ENCODE data around the gene PLCL1.

The PLCL1 gene

DNA sequence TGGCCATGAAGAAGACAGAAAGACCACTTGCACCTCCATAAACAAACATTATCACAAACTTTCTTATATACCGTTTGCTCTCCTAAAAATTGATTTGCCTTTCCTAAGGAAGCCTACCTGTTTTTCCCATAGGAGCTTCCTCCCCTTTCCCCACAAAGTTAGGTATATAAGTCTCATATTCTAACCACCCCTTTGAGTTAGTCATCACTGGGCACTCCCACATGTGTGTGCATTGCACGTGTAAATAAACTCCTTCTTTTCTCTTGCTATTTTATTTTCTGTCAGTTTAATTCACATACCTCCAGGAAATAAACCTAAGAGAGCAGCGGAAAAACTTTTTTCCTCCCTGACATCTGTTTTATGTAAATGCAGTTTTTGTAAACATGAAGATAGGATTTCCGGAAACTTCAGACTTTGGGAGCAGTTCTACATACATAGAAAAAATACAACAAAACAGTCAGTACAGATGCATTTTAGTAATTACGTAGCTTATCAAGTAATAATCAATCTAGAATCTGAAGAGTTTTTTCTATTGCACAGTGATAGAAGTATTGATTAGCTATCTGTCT is 46.6 kb downstream of the PLCL1 start:
- TF ChIP-seq ZNF8 (CRISPR knock-in tag; IDR thresholded peaks at IDR 0.05) (no peak), ZFP3 (CRISPR knock-in tag; IDR thresholded peaks at IDR 0.05) (no peak), OSR1 (CRISPR knock-in tag; IDR thresholded peaks at IDR 0.05) (no peak), CSRNP3 (CRISPR knock-in tag; IDR thresholded peaks at IDR 0.05) (no peak), TSHZ2 (CRISPR knock-in tag; IDR thresholded peaks at IDR 0.05) (no peak), CSDC2 (CRISPR knock-in tag; IDR thresholded peaks at IDR 0.05) (no peak), ESRRG (CRISPR knock-in tag; IDR thresholded peaks at IDR 0.05) (no peak), GLIS3 (CRISPR knock-in tag; IDR thresholded peaks at IDR 0.05) (no peak), ARNTL (CRISPR knock-in tag; IDR thresholded peaks at IDR 0.05; ENCODE audit: borderline replicate concordance, low read depth) (no peak), TCF4 (CRISPR knock-in tag; IDR thresholded peaks at IDR 0.05; ENCODE audit: borderline replicate concordance) (no peak), TOX (CRISPR knock-in tag; IDR thresholded peaks at IDR 0.05; ENCODE audit: borderline replicate concordance) (no peak), ZNF565 (CRISPR knock-in tag; conservative IDR thresholded peaks at IDR 0.05; ENCODE audit: low read depth) (no peak)
- TF ChIP-seq, protein P1, sequence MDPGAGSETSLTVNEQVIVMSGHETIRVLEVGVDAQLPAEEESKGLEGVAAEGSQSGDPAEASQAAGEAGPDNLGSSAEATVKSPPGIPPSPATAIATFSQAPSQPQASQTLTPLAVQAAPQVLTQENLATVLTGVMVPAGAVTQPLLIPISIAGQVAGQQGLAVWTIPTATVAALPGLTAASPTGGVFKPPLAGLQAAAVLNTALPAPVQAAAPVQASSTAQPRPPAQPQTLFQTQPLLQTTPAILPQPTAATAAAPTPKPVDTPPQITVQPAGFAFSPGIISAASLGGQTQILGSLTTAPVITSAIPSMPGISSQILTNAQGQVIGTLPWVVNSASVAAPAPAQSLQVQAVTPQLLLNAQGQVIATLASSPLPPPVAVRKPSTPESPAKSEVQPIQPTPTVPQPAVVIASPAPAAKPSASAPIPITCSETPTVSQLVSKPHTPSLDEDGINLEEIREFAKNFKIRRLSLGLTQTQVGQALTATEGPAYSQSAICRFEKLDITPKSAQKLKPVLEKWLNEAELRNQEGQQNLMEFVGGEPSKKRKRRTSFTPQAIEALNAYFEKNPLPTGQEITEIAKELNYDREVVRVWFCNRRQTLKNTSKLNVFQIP (CRISPR knock-in tag; IDR thresholded peaks at IDR 0.05; ENCODE audit: borderline replicate concordance, low read depth), result no peak
- peak; percentile 37; the same call in 2 of the 3 replicates for ATAC-seq

GRCh38 chr2:197851451-197851850 is 47.1 kb downstream of the PLCL1 start:
- ATAC-seq, result peak; percentile 51
- TF ChIP-seq GLIS3 (CRISPR knock-in tag; IDR thresholded peaks at IDR 0.05), result no peak
- TF ChIP-seq ISL1 (CRISPR knock-in tag; IDR thresholded peaks at IDR 0.05), result no peak
- no peak for TF ChIP-seq SNAI2 (CRISPR knock-in tag; IDR thresholded peaks at IDR 0.05)
- no peak for TF ChIP-seq OSR1 (CRISPR knock-in tag; IDR thresholded peaks at IDR 0.05)
- TF ChIP-seq CSDC2 (CRISPR knock-in tag; IDR thresholded peaks at IDR 0.05), result no peak
- TF ChIP-seq ZC3H10 (CRISPR knock-in tag; IDR thresholded peaks at IDR 0.05), result no peak
- no peak for TF ChIP-seq BACH2 (CRISPR knock-in tag; IDR thresholded peaks at IDR 0.05; ENCODE audit: borderline replicate concordance)
- TF ChIP-seq ZFP3 (CRISPR knock-in tag; IDR thresholded peaks at IDR 0.05), result no peak
- TF ChIP-seq, protein P1 (CRISPR knock-in tag; IDR thresholded peaks at IDR 0.05; ENCODE audit: borderline replicate concordance, low read depth), result no peak
- no peak for TF ChIP-seq ZNF565 (CRISPR knock-in tag; conservative IDR thresholded peaks at IDR 0.05; ENCODE audit: low read depth)
- no peak for TF ChIP-seq CSRNP3 (CRISPR knock-in tag; IDR thresholded peaks at IDR 0.05)
- no peak for TF ChIP-seq TOX (CRISPR knock-in tag; IDR thresholded peaks at IDR 0.05; ENCODE audit: borderline replicate concordance)
- TF ChIP-seq ESRRG (CRISPR knock-in tag; IDR thresholded peaks at IDR 0.05), result no peak
- no peak for TF ChIP-seq RARB (CRISPR knock-in tag; IDR thresholded peaks at IDR 0.05)
- no peak for TF ChIP-seq TSHZ2 (CRISPR knock-in tag; IDR thresholded peaks at IDR 0.05)
- TF ChIP-seq, protein P2, sequence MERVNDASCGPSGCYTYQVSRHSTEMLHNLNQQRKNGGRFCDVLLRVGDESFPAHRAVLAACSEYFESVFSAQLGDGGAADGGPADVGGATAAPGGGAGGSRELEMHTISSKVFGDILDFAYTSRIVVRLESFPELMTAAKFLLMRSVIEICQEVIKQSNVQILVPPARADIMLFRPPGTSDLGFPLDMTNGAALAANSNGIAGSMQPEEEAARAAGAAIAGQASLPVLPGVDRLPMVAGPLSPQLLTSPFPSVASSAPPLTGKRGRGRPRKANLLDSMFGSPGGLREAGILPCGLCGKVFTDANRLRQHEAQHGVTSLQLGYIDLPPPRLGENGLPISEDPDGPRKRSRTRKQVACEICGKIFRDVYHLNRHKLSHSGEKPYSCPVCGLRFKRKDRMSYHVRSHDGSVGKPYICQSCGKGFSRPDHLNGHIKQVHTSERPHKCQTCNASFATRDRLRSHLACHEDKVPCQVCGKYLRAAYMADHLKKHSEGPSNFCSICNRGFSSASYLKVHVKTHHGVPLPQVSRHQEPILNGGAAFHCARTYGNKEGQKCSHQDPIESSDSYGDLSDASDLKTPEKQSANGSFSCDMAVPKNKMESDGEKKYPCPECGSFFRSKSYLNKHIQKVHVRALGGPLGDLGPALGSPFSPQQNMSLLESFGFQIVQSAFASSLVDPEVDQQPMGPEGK (CRISPR knock-in tag; IDR thresholded peaks at IDR 0.05; ENCODE audit: borderline replicate concordance), result no peak
- TF ChIP-seq PPARA (CRISPR knock-in tag; IDR thresholded peaks at IDR 0.05; ENCODE audit: borderline replicate concordance), result no peak

All from SK-N-SH treated with all-trans-retinoic acid at 6 μM for 48 hours (cell line).